ENCODE results near the gene FGFRL1.

FGFRL1 gene

GRCh38 chr4:995311-996026 is 16.0 kb upstream of the FGFRL1 start:
- no peak overlapping the region for H3K4me3 ChIP-seq (ENCODE audit: low read length)
- peaks cover 24% of the 10 kb centered on the region for H3K27me3 ChIP-seq (ENCODE audit: low read depth, low read length)
- H3K9ac ChIP-seq (ENCODE audit: low read length) = no peak overlapping the region
- H3K9me3 ChIP-seq (ENCODE audit: insufficient read depth, low read length) = no peaks in the 10 kb centered on the region
- no peaks in the 10 kb centered on the region for H3K36me3 ChIP-seq (replicated peaks; ENCODE audit: low read depth, low read length)
- H4K20me1 ChIP-seq (ENCODE audit: insufficient read depth, low read length) = no peaks in the 10 kb centered on the region
- H2AFZ ChIP-seq (ENCODE audit: low read depth, low read length) = no peak overlapping the region
- no peak overlapping the region for H3K27ac ChIP-seq (ENCODE audit: low read length)
- no peaks in the 10 kb centered on the region for H3K79me2 ChIP-seq (ENCODE audit: low read length)
- no peak overlapping the region for H3K4me2 ChIP-seq (ENCODE audit: low read length)
- TF ChIP-seq EZH2phosphoT487 (IDR thresholded peaks at IDR 0.05; ENCODE audit: low read depth) (no peak), CTCF (IDR thresholded peaks at IDR 0.05; ENCODE audit: low read depth, low read length) (peak; percentile 7; the same call in 1 of the 2 replicates)
- peaks cover 13% of the 10 kb centered on the region for H3K4me1 ChIP-seq (ENCODE audit: low read length)

- H3K4me3 ChIP-seq (ENCODE audit: low read length) = no peak overlapping the region
- no peak for TF ChIP-seq CTCF (IDR thresholded peaks at IDR 0.05; ENCODE audit: low read depth, low read length)
- no peak for TF ChIP-seq EZH2phosphoT487 (IDR thresholded peaks at IDR 0.05; ENCODE audit: low read depth)
- no peak overlapping the region for H2AFZ ChIP-seq (ENCODE audit: low read depth, low read length)
- no peak overlapping the region for H3K27ac ChIP-seq (ENCODE audit: low read length)
- peaks cover 24% of the 10 kb centered on the region for H3K27me3 ChIP-seq (ENCODE audit: low read depth, low read length)
- H3K79me2 ChIP-seq (ENCODE audit: low read length) = no peaks in the 10 kb centered on the region
- no peaks in the 10 kb centered on the region for H3K9me3 ChIP-seq (ENCODE audit: insufficient read depth, low read length)
- 0 out of 2 replicates have a peak overlapping the region, but pooled peaks have one; percentile 14 for H3K4me2 ChIP-seq (ENCODE audit: low read length)
- no peaks in the 10 kb centered on the region for H3K36me3 ChIP-seq (replicated peaks; ENCODE audit: low read depth, low read length)
- H3K9ac ChIP-seq (ENCODE audit: low read length) = no peak overlapping the region
- peaks cover 13% of the 10 kb centered on the region for H3K4me1 ChIP-seq (ENCODE audit: low read length)
- no peaks in the 10 kb centered on the region for H4K20me1 ChIP-seq (ENCODE audit: insufficient read depth, low read length)
Observed at GRCh38 chr4:996030-996996, 15.1 kb upstream of the FGFRL1 start.

GRCh38 chr4:996997-997374 is 14.4 kb upstream of the FGFRL1 start:
- Histone ChIP-seq H3K4me1 (ENCODE audit: low read length) (peaks cover 13% of the 10 kb centered on the region), H3K27me3 (ENCODE audit: low read depth, low read length) (peaks cover 24% of the 10 kb centered on the region), H2AFZ (ENCODE audit: low read depth, low read length) (no peak overlapping the region), H4K20me1 (ENCODE audit: insufficient read depth, low read length) (no peaks in the 10 kb centered on the region), H3K4me2 (ENCODE audit: low read length) (peak overlapping the region; percentile 14; the same call in 1 of the 2 replicates), H3K9ac (ENCODE audit: low read length) (no peak overlapping the region), H3K27ac (ENCODE audit: low read length) (no peak overlapping the region), H3K9me3 (ENCODE audit: insufficient read depth, low read length) (no peaks in the 10 kb centered on the region), H3K79me2 (ENCODE audit: low read length) (no peaks in the 10 kb centered on the region), H3K4me3 (ENCODE audit: low read length) (no peak overlapping the region), H3K36me3 (replicated peaks; ENCODE audit: low read depth, low read length) (no peaks in the 10 kb centered on the region)
- no peak for TF ChIP-seq CTCF (IDR thresholded peaks at IDR 0.05; ENCODE audit: low read depth, low read length)
- TF ChIP-seq EZH2phosphoT487 (IDR thresholded peaks at IDR 0.05; ENCODE audit: low read depth) = no peak
